CD4-positive, alpha-beta memory T cell (primary cell): Measurements from ENCODE around the gene SPATA31E1. TPM values are rescaled to one million over a fixed set of nuclear protein-coding genes. Genes with fewer than 3 reads are reported as not detected.
A peak's percentile ranks its signal among the peaks of the same experiment; 100 is the strongest.

Experiments used
- CTCF ChIA-PET: fragments of 350-600 bp; sonication (Branson Sonifier 250); formaldehyde crosslinking; loops from one replicate; lab custom pipeline; 2021; ENCODE audit warnings: inconsistent platforms; ENCODE audit not compliant: partially characterized antibody; lab: Charles Lee
- POLR2A ChIA-PET: fragments of 350-600 bp; sonication (Branson Sonifier 250); formaldehyde crosslinking; loops from one replicate; lab custom pipeline; 2021; ENCODE audit not compliant: partially characterized antibody; lab: Charles Lee
- DNase-seq, 5 donors: peaks; one replicate each; pipeline versions ENCODE4 v3.0.0 to v3.0.0-alpha.2; 2020 to 2022; ENCODE audit warnings: mixed read lengths in 1 of 5
- H3K27ac ChIP-seq: one replicate; pipeline ENCODE4 v1.7.0; 2013; ENCODE audit warnings: low read depth, low read length
- H3K27me3 ChIP-seq: 2 replicates; pipeline ENCODE4 v1.7.0; 2013; ENCODE audit warnings: mild to moderate bottlenecking, low read length, moderate library complexity; ENCODE audit not compliant: insufficient read depth
- H3K36me3 ChIP-seq: 2 replicates; pipeline ENCODE4 v1.7.0; 2013; ENCODE audit warnings: mild to moderate bottlenecking, low read length, moderate library complexity; ENCODE audit not compliant: insufficient read depth
- H3K4me1 ChIP-seq: 2 replicates; pipeline ENCODE4 v1.7.0; 2013; ENCODE audit warnings: mild to moderate bottlenecking, low read length, moderate library complexity; ENCODE audit not compliant: insufficient read depth
- H3K4me3 ChIP-seq, 2 donors: one replicate each; pipeline ENCODE4 v1.7.0; 2013; ENCODE audit warnings: low read length in 2 of 2, mild to moderate bottlenecking in 1 of 2
- H3K9me3 ChIP-seq, 2 donors: one replicate each; pipeline ENCODE4 v1.7.0; 2013; ENCODE audit warnings: low read length in 2 of 2, control low read depth in 1 of 2; ENCODE audit not compliant: control insufficient read depth in 1 of 2
- H3K27ac Mint-ChIP-seq, 7 donors: one replicate each; pipeline ENCODE4 v1.8.0; 2020 to 2021; ENCODE audit warnings: mixed read lengths in 7 of 7, mild to moderate bottlenecking in 6 of 7, inconsistent platforms in 3 of 7, moderate library complexity in 3 of 7
- H3K27me3 Mint-ChIP-seq, 2 donors: one replicate each; pipeline ENCODE4 v1.8.0; 2020 to 2021; ENCODE audit warnings: mixed read lengths in 2 of 2
- H3K36me3 Mint-ChIP-seq, 2 donors: one replicate each; pipeline ENCODE4 v1.8.0; 2020 to 2021; ENCODE audit warnings: mixed read lengths in 2 of 2, inconsistent platforms in 1 of 2, mild to moderate bottlenecking in 1 of 2
- H3K4me1 Mint-ChIP-seq, 4 donors: one replicate each; pipeline ENCODE4 v1.8.0; 2020 to 2021; ENCODE audit warnings: mixed read lengths in 4 of 4, mild to moderate bottlenecking in 1 of 4
- H3K4me3 Mint-ChIP-seq, 8 donors: one replicate each; pipeline ENCODE4 v1.8.0; 2020 to 2021; ENCODE audit warnings: mixed read lengths in 8 of 8, mild to moderate bottlenecking in 7 of 8, moderate library complexity in 6 of 8, inconsistent platforms in 3 of 8
- H3K9me3 Mint-ChIP-seq, 8 donors: one replicate each; pipeline ENCODE4 v1.8.0; 2020 to 2021; ENCODE audit warnings: mixed read lengths in 8 of 8, mild to moderate bottlenecking in 5 of 8, inconsistent platforms in 3 of 8, moderate library complexity in 1 of 8
- intact Hi-C: fragments of 100-400 bp; cut with micrococcal nuclease; formaldehyde crosslinking; loops from one replicate; pipeline ENCODE4 v1.15.1; 2023
- polyA plus RNA-seq, 2 donors: library from polyadenylated mRNA; unstranded; fragments of 300-500 nt; fragmentation: Illumina TruSeq; gene quantifications; one replicate each; pipeline ENCODE4 v1.2.3, GENCODE V29; 2021
- total RNA-seq, 2 experiments: library from RNA; stranded (reverse); gene quantifications; one replicate each; pipeline ENCODE4 v1.2.3, GENCODE V29; 2021

Gene SPATA31E1
- total and polyA plus RNA-seq, 4 experiments from 2014 or later, result not detected

- Histone ChIP-seq H3K36me3 (no peaks in the 10 kb centered on the region), H3K4me3 (no peak overlapping the region), H3K27ac (no peak overlapping the region), H3K9me3 (no peaks in the 10 kb centered on the region), H3K4me1 (no peaks in the 10 kb centered on the region), H3K27me3 (no peaks in the 10 kb centered on the region)
- no peak overlapping the region for H3K27ac Mint-ChIP-seq
- ChIA-PET CTCF (no interaction called here), POLR2A (no interaction called here)
- peaks cover 2 to 25% (median 10%) of the 10 kb centered on the region in 8 donors for H3K9me3 Mint-ChIP-seq
- intact Hi-C loops, result no loop called here
- no peaks in the 10 kb centered on the region for H3K36me3 Mint-ChIP-seq
- peaks cover 0 to 2% of the 10 kb centered on the region in 2 donors for H3K27me3 Mint-ChIP-seq
- no peak overlapping the region for H3K4me3 Mint-ChIP-seq
- H3K4me1 Mint-ChIP-seq, result no peaks in the 10 kb centered on the region
- DNase-seq, result no peak
These were observed 18.7 kb upstream of the SPATA31E1 start for GRCh38 chr9:87863882-87864465.

GRCh38 chr9:87864915-87865314, 17.8 kb upstream of the SPATA31E1 start:
- H3K4me1 Mint-ChIP-seq, result peaks cover 0 to 4% (median under 1%) of the 10 kb centered on the region in 4 donors
- POLR2A ChIA-PET, result no interaction called here
- H3K36me3 ChIP-seq, result no peaks in the 10 kb centered on the region
- H3K27ac Mint-ChIP-seq, result no peak overlapping the region
- H3K4me3 Mint-ChIP-seq, result no peak overlapping the region
- CTCF ChIA-PET, result no interaction called here
- no peaks in the 10 kb centered on the region for H3K4me1 ChIP-seq
- no peaks in the 10 kb centered on the region for H3K9me3 ChIP-seq
- intact Hi-C loops, result no loop called here
- no peaks in the 10 kb centered on the region for H3K27me3 ChIP-seq
- H3K27me3 Mint-ChIP-seq, result peaks cover 0 to 3% of the 10 kb centered on the region in 2 donors
- no peak overlapping the region for H3K27ac ChIP-seq
- H3K36me3 Mint-ChIP-seq, result peaks cover 0 to 3% of the 10 kb centered on the region in 2 donors
- no peak for DNase-seq
- H3K9me3 Mint-ChIP-seq, result peaks cover 2 to 25% (median 11%) of the 10 kb centered on the region in 8 donors
- no peak overlapping the region for H3K4me3 ChIP-seq

- H3K36me3 Mint-ChIP-seq, result peaks cover 0 to 3% of the 10 kb centered on the region in 2 donors
- peaks cover 0 to 3% of the 10 kb centered on the region in 2 donors for H3K27me3 Mint-ChIP-seq
- no peak overlapping the region for H3K4me3 ChIP-seq
- ChIA-PET CTCF (no interaction called here), POLR2A (no interaction called here)
- H3K27ac ChIP-seq, result no peak overlapping the region
- intact Hi-C loops, result no loop called here
- no peak for DNase-seq
- H3K36me3 ChIP-seq, result no peaks in the 10 kb centered on the region
- no peaks in the 10 kb centered on the region for H3K9me3 ChIP-seq
- no peaks in the 10 kb centered on the region for H3K4me1 ChIP-seq
- H3K27me3 ChIP-seq, result no peaks in the 10 kb centered on the region
- peaks cover 2 to 19% (median 7%) of the 10 kb centered on the region in 8 donors for H3K9me3 Mint-ChIP-seq
- no peak overlapping the region for H3K4me3 Mint-ChIP-seq
- H3K27ac Mint-ChIP-seq, result no peak overlapping the region
- H3K4me1 Mint-ChIP-seq, result peaks cover 0 to 4% (median under 1%) of the 10 kb centered on the region in 4 donors
These were observed 17.1 kb upstream of the SPATA31E1 start for GRCh38 chr9:87865626-87866025.

- H3K4me1 Mint-ChIP-seq, result peaks cover 0 to 4% (median under 1%) of the 10 kb centered on the region in 4 donors
- no peaks in the 10 kb centered on the region for H3K27me3 ChIP-seq
- no peaks in the 10 kb centered on the region for H3K36me3 ChIP-seq
- H3K27me3 Mint-ChIP-seq, result peaks cover 0 to 3% of the 10 kb centered on the region in 2 donors
- no peak overlapping the region for H3K4me3 ChIP-seq
- DNase-seq, result no peak
- no peak overlapping the region for H3K27ac ChIP-seq
- H3K27ac Mint-ChIP-seq, result no peak overlapping the region
- ChIA-PET CTCF (interaction anchor here (1.0 kb wide), 1 partner anchor 11 kb away, joined by 3 read pairs; no protein-coding TSS in a partner anchor), POLR2A (no interaction called here)
- H3K4me3 Mint-ChIP-seq, result no peak overlapping the region
- no peaks in the 10 kb centered on the region for H3K9me3 ChIP-seq
- H3K4me1 ChIP-seq, result no peaks in the 10 kb centered on the region
- H3K9me3 Mint-ChIP-seq, result peaks cover 0 to 7% (median 3%) of the 10 kb centered on the region in 8 donors
- peaks cover 0 to 3% of the 10 kb centered on the region in 2 donors for H3K36me3 Mint-ChIP-seq
- intact Hi-C loops, result no loop called here
These were observed 15.3 kb upstream of the SPATA31E1 start for GRCh38 chr9:87867391-87867790.

GRCh38 chr9:87868175-87868574, 14.5 kb upstream of the SPATA31E1 start:
- Mint-ChIP-seq H3K4me3 (no peak overlapping the region), H3K27ac (no peak overlapping the region)
- POLR2A ChIA-PET, result no interaction called here

GRCh38 chr9:87868635-87869034, 14.0 kb upstream of the SPATA31E1 start:
- intact Hi-C loops, result no loop called here
- Mint-ChIP-seq H3K9me3 (peaks cover 0 to 5% (median 0%) of the 10 kb centered on the region in 8 donors), H3K36me3 (peaks cover 0 to 3% of the 10 kb centered on the region in 2 donors), H3K27ac (peak overlapping the region in 1 of 7 donors; percentile 50), H3K4me1 (peaks cover 0 to 4% (median under 1%) of the 10 kb centered on the region in 4 donors), H3K4me3 (no peak overlapping the region), H3K27me3 (peaks cover 0 to 3% of the 10 kb centered on the region in 2 donors)
- no peaks in the 10 kb centered on the region for H3K36me3 ChIP-seq
- no peak overlapping the region for H3K4me3 ChIP-seq
- POLR2A ChIA-PET, result no interaction called here
- CTCF ChIA-PET, result interaction anchor here (1.0 kb wide), 1 partner anchor 10 kb away, joined by 3 read pairs; no protein-coding TSS in a partner anchor
- DNase-seq, result no peak
- no peaks in the 10 kb centered on the region for H3K27me3 ChIP-seq
- no peaks in the 10 kb centered on the region for H3K4me1 ChIP-seq
- no peaks in the 10 kb centered on the region for H3K9me3 ChIP-seq
- no peak overlapping the region for H3K27ac ChIP-seq

More at GRCh38 chr9:87868175-87868574, 14.5 kb upstream of the SPATA31E1 start:
- peaks cover 0 to 3% of the 10 kb centered on the region in 2 donors for H3K27me3 Mint-ChIP-seq
- peaks cover 0 to 3% of the 10 kb centered on the region in 2 donors for H3K36me3 Mint-ChIP-seq
- Histone ChIP-seq H3K9me3 (no peaks in the 10 kb centered on the region), H3K36me3 (no peaks in the 10 kb centered on the region), H3K27me3 (no peaks in the 10 kb centered on the region), H3K27ac (no peak overlapping the region), H3K4me1 (no peaks in the 10 kb centered on the region), H3K4me3 (no peak overlapping the region)
- DNase-seq, result no peak
- peaks cover 0 to 4% (median under 1%) of the 10 kb centered on the region in 4 donors for H3K4me1 Mint-ChIP-seq
- CTCF ChIA-PET, result interaction anchor here (1.0 kb wide), 1 partner anchor 11 kb away, joined by 3 read pairs; no protein-coding TSS in a partner anchor
- intact Hi-C loops, result no loop called here
- H3K9me3 Mint-ChIP-seq, result peaks cover 0 to 5% (median 0%) of the 10 kb centered on the region in 8 donors

GRCh38 chr9:87869082-87869481, 13.6 kb upstream of the SPATA31E1 start:
- no peak overlapping the region for H3K4me3 Mint-ChIP-seq
- Histone ChIP-seq H3K36me3 (no peaks in the 10 kb centered on the region), H3K27me3 (no peaks in the 10 kb centered on the region), H3K9me3 (no peaks in the 10 kb centered on the region), H3K27ac (no peak overlapping the region), H3K4me3 (no peak overlapping the region), H3K4me1 (no peaks in the 10 kb centered on the region)
- peaks cover 0 to 3% of the 10 kb centered on the region in 2 donors for H3K36me3 Mint-ChIP-seq
- CTCF ChIA-PET, result interaction anchor here (0.6 kb wide), 1 partner anchor 325 kb away, joined by 3 read pairs; no protein-coding TSS in a partner anchor
- H3K27ac Mint-ChIP-seq, result peak overlapping the region in 1 of 7 donors; percentile 50
- intact Hi-C loops, result no loop called here
- peaks cover 0 to 4% (median under 1%) of the 10 kb centered on the region in 4 donors for H3K4me1 Mint-ChIP-seq
- POLR2A ChIA-PET, result no interaction called here
- no peak for DNase-seq
- peaks cover 0 to 3% of the 10 kb centered on the region in 2 donors for H3K27me3 Mint-ChIP-seq
- H3K9me3 Mint-ChIP-seq, result peaks cover 0 to 5% (median 0%) of the 10 kb centered on the region in 8 donors
